ENCODE data around the gene B3GALNT2.
"Not testable (repeated sequence)": the region's sequence is repeated elsewhere in the genome, so short reads cannot be mapped to it uniquely, and the experiment has no call there.

The B3GALNT2 gene

DNA sequence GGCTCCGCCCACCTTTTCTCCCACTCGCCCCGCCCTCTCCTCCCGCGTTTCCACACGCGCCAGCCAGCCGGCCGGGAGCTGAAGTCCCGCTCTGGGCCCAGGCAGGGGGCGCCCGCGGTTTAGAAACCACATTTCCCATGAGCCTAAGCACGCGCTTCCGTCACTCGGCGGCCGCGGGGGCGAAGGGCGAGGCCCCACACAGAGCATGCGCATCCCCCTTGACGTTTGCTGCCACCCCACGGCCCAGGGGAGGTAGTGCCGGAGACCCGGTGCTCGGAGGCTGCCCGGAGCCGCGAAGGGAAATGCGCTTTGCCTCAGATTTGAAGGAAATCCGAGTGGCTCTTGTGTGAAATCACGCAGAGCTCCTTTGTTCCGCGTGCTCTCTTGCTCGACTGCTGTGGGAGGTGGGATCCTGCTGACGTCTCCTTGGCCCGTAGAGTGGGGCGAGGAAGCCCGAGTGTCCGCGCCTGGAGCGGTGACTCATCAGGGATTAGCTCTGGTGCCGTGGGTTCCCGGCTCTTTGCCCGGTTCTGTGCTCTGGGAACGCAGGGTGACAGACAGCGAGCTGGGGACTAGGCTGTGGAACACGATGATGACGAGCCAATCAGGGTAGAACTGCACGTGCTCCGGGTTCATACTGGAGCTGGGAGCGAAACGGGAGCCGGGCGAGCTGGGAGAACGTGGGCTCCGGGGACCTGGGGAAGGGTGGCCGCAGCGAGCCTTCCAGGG, 406 bp upstream of the B3GALNT2 start:
- DNase-seq, result peak; percentile 88 to 99 (median 98)

DNA sequence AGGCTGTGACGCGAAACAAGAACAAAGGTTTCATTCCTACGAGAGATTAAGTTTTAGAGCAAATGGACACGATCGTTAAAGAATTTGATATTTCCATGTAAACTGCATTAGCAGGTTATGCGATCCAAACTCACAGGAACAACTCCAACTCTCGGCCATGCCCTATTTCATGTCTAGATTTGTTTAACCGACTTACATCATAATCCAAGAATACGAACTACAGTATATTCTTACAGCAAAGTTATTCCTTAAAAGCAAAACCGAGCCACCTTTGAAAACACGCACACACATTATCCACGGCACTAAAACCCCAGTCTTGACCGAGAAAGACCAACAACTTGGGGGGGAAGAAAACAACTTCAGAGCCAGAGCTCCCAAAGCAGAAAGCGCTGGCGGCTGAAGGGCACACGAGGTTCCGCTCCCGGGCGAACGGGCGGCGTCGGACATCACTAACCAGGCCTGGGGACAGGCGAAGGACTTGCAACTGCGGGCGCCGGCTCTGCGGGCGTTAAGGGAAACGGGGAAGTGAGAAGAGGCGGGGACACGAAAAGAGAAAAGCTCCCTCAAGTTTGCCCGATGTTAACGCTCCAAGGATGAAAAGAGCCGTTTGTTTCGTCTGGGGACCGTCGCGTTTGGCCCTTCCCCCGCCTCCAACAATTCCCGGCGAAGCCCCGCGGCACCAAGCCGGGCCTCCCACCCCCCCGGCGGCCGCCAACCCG, 690 bp downstream of the B3GALNT2 start:
- DNase-seq, result peak in 40 of 56 donors; percentile 11 to 75 (median 53)

DNA sequence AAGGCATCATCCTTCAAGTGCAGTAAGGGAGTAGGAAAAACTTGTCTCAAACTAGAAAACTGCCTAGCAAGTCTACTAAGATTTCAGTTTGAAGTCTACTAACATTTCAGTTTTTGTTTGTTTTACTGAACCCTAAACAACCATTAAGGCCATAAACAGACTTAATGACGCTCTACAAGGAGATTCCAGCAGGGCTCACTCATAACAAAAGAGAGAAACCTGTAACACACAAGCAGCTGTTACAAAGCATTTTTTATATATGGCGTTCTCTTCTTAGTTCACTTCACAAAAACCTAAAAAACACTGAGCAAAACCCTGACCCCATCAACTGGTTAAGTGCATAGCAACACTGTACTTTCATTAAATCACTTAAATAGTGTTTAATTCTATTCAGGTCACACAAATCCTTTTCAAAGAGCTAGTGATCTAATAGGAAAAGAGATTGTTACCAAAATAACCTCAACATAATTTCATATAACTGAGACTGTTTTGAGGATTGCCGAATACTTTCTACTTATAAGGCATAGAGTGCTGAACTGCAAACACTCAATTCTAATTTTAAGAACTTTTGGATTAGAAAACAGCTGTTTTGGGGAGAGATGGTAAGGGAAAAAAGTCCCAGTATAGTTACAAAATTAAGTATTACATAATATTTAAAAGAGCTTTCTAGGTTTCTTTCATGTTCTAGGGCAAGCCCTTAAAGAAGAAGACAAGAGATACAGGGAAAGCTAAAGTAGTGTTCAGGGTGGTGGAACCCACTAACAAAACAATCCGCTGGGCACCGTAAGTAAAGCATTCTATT, 1.4 kb downstream of the B3GALNT2 start:
- DNase-seq, result no peak

DNA sequence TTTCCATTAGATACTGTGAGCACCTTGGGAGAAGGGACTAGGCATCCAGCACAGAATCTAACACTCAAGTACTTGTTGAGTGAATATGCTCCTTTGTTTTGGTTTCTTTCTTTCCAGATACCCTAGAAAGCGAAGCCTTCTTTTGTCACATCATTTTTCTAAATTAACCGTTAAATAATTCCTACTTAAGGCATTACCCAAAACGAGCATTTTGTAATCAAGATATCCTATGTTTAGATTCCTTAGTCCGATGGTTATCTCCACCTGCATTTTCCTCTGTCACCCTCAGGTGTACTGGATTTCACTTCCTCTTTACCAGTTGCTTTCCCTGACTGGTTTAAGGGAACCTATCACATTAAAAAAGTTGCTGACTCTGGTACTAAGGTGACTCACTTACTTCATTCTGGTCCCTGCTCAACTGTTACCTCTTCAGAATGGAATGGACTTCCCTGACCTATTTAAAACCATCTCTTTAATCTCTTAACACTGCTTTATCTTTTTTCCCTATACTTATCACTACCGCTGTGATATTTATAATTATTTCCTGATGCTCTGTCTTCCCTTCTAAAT, 3.2 kb downstream of the B3GALNT2 start:
- DNase-seq, result no peak

DNA sequence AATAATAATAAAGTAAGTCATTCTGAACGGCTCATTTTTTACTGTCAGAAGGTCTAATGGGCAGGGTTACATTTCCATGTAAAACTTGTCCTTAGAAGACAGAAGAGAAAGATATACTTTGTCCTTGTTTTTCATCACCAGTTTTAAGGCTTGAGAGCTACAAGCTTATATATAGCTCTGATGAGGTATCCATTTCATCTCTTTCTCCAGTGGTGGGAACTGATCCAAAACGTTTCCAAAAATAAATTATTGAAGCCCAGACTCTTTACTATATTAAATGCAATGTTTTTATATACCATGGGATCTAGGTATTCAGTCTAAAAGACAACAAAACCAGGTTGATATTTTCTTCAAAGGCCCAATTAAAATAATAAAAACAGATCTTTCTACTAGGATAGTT, 8.7 kb downstream of the B3GALNT2 start:
- DNase-seq, result no peak

DNA sequence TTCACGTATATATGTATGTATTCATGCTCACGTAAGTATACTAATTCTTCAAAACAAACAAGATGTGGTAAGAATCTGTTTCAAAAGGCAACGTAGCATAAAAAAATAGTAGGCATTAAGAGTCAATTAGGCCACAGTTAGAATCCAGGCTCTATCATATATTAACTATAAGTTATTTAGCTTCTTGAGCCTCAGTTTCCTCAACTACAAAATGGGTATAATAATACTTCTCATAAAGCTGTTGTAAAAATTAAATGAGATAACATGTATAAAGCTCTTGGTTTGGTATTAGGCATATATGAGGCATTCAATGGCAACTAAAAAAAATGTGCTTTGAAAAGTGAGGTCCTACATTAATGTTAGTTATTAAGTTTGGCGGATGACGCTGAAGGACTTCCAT, 9.2 kb downstream of the B3GALNT2 start:
- no peak for DNase-seq

DNA sequence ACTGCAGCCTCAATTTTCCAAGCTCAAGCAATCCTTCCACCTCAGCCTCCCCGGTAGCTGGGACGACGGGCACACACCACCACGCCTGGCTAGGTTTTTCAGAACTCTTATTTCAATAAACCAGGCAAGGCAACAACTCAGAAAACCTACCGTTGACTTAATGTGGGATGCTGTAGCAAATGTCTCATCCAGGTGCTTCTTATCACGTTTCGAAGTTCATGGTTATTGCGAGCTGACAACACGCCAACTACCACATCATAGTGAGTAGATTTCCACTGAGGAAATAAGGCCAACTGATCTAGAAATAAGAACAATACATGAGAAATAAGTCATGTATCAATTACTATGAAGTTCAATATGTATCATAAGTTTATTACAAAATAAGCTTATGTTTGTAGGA, 9.7 kb downstream of the B3GALNT2 start:
- no peak for DNase-seq

DNA sequence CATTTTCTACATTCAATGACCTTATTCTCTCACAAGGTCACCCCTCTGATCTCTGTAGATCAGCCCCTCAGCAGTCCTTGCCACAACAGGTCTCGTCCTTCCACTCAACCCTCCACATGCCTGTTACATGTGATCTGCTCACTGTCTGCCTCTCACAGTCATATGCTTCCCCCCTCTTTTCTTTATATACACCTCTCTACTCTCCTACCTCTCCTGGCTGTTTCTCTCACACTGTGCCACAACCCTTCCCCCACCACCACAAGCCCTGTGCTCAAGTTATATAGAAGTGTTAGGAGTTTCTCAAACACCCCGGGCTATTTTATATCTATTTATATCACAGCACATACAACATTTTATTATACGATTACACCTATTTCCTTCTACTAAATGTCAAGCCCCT, 12.6 kb downstream of the B3GALNT2 start:
- DNase-seq, result no peak

DNA sequence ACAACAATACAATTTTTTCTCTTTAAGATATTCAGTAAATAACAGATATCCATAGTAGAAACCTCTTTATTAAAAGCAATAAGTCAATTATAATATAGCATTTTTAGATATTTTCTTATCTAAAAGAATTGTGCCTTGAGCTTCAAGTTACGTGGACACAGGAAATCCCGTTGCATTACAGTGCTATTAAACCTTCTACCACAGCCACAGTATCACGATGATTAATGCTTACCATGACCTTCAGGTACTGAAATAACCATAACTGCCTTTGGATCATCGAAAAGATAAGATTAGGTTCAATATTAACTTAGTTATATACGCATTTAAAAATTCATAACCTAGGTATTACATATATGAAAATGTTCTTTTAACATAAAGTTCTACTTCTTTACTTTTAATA, 17.9 kb downstream of the B3GALNT2 start:
- DNase-seq, result no peak

DNA sequence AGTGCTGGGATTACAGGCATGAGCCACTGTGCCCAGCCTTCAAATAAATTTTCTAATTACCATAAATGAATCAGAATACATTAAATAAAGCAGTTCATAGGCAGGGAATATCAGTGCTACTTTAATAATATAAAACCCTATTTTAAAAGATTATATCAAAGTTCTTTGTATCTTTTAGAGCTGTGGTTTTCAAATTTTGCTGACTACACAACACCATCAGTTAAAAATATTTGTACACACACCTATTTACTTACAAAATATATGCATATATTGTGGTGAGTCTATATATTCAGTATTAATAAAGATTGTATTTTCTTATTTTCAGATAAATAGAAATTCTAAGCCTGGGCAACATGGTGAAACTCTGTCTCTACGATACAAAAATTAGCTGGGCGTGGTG, 18.7 kb downstream of the B3GALNT2 start:
- no peak for DNase-seq

DNA sequence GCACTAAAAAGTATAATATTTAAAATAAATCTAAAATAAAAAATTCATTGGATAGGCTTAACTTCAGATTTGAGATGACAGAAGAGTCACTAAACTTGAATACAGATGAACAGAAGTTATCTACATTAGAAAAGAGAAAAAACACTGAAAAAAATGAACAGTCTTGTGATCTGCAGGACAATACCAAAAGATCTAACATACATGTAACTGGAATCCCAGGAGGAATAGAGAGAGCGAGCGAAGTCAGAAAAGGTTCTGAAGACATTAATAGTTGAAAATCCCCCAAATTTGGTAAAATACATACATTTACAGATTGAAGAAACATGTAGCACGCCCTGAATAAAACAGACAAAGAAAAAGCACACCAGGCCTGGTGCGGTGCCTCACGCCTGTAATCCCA, 21.2 kb downstream of the B3GALNT2 start:
- no peak for DNase-seq

DNA sequence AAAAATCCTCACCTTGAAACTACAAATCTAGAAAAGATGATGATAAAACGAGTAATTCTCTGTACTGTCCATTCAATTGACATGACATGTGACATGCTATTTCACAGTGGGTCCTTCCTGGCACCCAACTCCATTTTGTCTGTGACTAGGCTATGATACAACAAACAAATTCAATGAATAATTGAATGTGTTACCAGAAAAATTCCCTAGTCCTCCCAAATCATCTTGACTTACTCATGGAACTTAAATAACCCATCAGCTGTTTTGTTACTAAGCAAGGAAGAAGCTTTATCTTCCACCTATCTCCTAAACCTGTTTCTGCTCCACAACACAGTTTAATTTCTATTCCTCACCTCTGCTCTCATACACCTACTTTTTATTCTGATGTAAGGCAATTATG, 30.4 kb downstream of the B3GALNT2 start:
- no peak for DNase-seq

DNA sequence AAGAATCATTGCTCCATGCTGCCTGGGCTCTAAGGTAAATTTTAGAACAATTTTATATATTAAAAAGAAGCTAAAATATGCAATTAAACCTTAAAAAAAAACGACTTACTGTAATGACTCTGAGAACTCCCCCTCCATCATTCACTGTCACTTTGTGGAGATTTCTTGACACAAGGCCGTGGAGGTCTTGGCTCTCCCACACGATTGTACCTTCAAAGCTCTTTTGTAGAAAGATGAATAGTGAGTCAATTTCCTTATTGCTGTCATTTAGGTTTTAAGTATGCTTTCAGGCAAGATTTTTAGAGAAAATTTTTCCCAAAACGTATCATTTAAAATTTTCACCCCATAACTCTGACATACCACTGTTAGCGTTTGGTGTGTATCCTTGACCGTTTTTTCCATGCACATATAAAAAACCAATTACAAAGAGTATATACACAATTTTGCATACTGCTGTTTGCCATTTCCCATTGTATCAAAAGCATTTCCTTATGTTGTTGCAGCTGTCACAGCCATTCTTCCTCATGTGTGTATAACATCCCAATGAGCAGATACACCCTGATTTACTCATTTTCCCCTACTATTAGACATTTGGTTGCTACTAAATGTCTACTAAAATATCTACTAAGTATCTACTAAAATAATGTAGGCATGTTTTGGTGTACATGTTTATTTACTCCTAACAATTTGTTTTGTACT, 33.4 kb downstream of the B3GALNT2 start:
- no peak for DNase-seq

DNA sequence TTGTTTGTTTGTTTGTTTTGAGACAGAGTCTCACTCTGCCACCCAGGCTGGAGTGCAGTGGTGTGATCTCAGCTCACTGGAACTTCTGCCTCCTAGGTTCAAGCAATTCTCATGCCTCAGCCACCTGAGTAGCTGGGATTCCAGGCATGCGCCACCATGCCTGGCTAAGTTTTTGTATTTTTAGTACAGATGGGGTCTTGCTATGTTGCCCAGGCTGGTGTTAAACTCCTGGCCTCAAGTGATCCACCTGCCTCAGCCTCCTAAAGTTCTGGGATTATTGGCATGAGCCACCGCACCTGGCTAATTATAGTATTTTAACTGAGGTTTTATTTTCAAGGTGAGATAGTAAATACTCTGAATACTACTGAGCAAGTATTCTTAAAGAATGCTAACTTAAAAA, 34.4 kb downstream of the B3GALNT2 start:
- not testable (repeated sequence) for DNase-seq

DNA sequence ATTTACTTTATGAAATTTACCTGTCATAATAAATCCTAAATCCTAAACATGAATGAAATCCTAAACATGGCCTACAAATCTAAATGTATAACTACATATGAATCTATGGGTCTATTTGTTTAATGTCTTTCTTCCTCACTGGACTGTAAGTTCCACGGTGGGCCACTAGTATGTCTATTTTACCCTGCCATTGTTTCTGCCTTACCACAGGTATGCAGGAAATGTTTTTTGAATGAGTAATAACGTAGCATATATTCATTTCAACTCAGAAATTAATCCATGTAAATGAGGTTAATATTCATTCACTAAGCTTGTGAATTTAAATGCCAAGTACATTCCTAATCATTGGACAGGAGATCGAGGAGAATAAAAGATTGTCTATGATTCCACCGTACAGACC, 35.3 kb downstream of the B3GALNT2 start:
- DNase-seq, result no peak

DNA sequence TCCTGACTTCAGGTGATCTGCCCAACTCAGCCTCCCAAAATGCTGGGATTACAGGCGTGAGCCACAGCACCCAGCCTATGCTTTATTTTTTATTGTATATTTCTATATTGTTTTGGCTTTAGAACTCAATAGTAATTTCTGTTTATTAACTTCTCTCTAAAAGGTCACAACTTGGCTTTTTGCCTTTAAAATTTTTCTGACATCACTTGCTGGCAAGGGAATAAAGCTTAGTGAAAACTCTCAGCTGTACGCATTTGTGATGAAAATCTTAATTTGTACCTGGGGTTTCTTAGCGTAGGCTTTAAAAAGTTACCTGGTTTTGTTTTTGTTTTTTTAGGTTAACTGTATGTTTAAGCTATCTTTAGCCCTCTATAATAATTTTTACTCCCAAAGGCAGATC, 36.2 kb downstream of the B3GALNT2 start:
- DNase-seq, result no peak

DNA sequence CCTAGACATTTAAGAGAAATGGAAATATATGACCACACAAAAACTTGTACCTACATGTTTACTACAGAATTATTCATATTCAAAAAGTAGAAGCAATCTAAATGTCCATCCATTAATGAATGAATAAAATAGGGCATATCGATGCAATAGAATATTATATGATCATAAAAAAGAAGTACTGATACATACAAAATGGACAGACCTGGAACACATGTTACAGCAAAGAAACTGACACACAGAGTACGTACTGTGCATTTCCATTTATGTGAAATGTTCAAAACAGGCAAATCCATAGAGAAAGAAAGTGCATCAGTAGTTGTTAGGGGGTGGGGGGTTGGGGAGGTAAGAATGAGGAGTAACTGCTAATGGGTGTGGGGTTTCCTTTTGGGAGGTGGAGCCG, 39.2 kb downstream of the B3GALNT2 start:
- no peak for DNase-seq

DNA sequence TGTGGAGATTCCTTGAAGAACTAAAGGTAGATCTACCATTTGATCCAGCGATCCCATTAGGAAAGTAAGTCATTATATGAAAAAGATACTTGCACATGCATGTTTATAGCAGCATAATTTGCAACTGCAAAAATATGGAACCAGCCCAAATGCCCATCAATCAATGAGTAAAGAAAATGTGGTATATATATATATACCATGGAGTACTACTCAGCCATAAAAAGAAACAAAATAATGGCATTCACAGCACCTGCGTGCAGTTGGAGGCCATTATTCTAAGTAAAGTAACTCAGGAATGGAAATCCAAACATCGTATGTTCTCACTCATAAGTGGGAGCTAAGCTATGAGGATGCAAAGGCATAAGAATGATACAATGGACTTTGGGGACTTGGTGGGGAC, 41.4 kb downstream of the B3GALNT2 start:
- DNase-seq, result not testable (repeated sequence)

DNA sequence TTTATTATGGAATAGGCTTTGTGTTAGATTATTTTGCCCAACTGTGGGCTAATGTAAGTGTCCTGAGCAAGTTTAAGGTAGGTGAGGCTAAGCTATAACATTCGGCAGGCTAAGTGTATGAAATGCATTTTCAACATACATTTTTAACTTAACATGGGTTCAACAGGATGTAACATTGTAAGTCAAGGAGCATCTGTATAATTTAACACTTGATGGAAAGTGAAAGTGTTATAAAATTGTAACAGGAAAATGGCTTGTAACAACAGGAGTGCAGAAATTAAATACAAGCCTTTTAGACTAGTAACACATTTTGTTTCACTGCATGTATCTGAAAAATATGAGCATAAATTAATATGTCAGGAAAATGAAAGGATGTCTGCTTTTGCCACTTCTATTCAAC, 42.3 kb downstream of the B3GALNT2 start:
- no peak for DNase-seq

DNA sequence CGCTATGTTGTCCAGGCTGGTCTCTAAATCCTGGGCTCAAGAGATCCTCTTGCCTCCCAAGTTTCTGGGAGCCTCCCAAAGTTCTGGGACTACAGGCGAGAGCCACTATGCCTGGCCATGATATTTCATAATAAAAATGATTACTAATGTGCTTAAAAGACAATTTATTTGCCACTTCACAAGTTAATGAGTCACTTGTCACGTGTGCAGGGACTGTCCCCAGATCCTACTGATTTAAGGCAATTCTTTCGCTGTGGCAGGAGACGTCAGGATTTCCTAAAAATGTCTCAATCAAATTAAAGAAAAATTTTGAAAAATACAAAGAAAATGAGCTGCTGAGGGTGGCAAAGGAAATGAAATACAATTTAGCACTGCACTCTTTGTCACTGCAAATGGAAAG, 43.5 kb downstream of the B3GALNT2 start:
- DNase-seq, result peak in 4 of 56 donors; percentile 6 to 20 (median 8)

DNA sequence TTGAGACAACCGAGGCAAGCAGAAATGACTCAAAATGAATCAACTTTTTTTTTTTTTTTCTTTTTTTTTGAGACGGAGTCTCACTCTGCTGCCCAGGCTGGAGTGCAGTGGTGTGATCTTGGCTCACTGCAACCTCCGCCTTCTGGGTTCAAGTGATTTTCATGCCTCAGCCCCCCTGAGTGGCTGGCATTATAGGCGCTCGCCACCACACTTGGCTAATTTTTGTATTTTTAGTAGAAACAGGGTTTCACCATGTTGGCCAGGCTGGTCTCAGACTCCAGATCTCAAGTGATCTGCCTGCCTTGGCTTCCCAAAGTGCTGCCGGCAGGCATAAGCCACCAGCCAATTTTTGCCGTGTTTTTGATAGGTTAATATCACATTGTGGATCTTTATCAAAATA, 46.4 kb downstream of the B3GALNT2 start:
- not testable (repeated sequence) for DNase-seq

Measured in nucleus accumbens (tissue), 56 donors.